GM19468 (cell line): ENCODE results near the gene OPHN1.
"Not testable (repeated sequence)": the region's sequence is repeated elsewhere in the genome, so short reads cannot be mapped to it uniquely, and the experiment has no call there.

Source experiments
- ATAC-seq: cut with Tn5 transposase; IDR thresholded peaks from one replicate; pipeline ENCODE4 v1.9.1; 2021; ENCODE audit warnings: mild to moderate bottlenecking, moderate library complexity, moderate number of reproducible peaks; ENCODE audit not compliant: unreplicated experiment; ENCODE audit errors: extremely low read depth

The OPHN1 gene

GRCh38 chrX:68086709-68087108, 346.6 kb downstream of the OPHN1 start:
- ATAC-seq, result no peak

- ATAC-seq, result no peak
Measured at GRCh38 chrX:68084765-68085164, 348.5 kb downstream of the OPHN1 start.

GRCh38 chrX:68083510-68083909, 349.8 kb downstream of the OPHN1 start:
- no peak for ATAC-seq

- ATAC-seq, result no peak
Measured at GRCh38 chrX:68079961-68080360, 353.3 kb downstream of the OPHN1 start.

- ATAC-seq, result not testable (repeated sequence)
Measured at GRCh38 chrX:68078801-68079200, 354.5 kb downstream of the OPHN1 start.

GRCh38 chrX:68077378-68077777, 355.9 kb downstream of the OPHN1 start:
- no peak for ATAC-seq

- ATAC-seq, result no peak
Measured at GRCh38 chrX:68072041-68072440, 361.3 kb downstream of the OPHN1 start.

GRCh38 chrX:68070119-68070518, 363.2 kb downstream of the OPHN1 start:
- ATAC-seq, result not testable (repeated sequence)

GRCh38 chrX:68061206-68061535, 372.1 kb downstream of the OPHN1 start:
- no peak for ATAC-seq

GRCh38 chrX:68060506-68061205, 372.6 kb downstream of the OPHN1 start:
- ATAC-seq, result no peak

- no peak for ATAC-seq
Measured at GRCh38 chrX:68059469-68059868, 373.8 kb downstream of the OPHN1 start.

GRCh38 chrX:68049466-68049865, 383.8 kb downstream of the OPHN1 start:
- ATAC-seq, result no peak

- no peak for ATAC-seq
Measured at GRCh38 chrX:68048774-68049173, 384.5 kb downstream of the OPHN1 start.

- ATAC-seq, result no peak
Measured at GRCh38 chrX:68045008-68045577, 388.2 kb downstream of the OPHN1 start.

- ATAC-seq, result no peak
Measured at GRCh38 chrX:68043713-68044438, 389.4 kb downstream of the OPHN1 start.

- no peak for ATAC-seq
Measured at GRCh38 chrX:68041110-68041509, 392.2 kb downstream of the OPHN1 start.

GRCh38 chrX:68018248-68019203, 414.8 kb downstream of the OPHN1 start:
- no peak for ATAC-seq

- no peak for ATAC-seq
Measured at GRCh38 chrX:67998540-67998939, 434.8 kb downstream of the OPHN1 start.
